Measurements from ENCODE around the gene TTC32.

The TTC32 gene

GRCh38 chr2:19854596-19855541 is 46.9 kb downstream of the TTC32 start:
- DNase-seq = no peak

GRCh38 chr2:19851116-19851695 is 50.6 kb downstream of the TTC32 start:
- DNase-seq = no peak

- no peak for DNase-seq
These were observed 51.4 kb downstream of the TTC32 start for GRCh38 chr2:19850056-19851050.

GRCh38 chr2:19848952-19849351 is 52.8 kb downstream of the TTC32 start:
- DNase-seq = no peak

GRCh38 chr2:19848029-19848750 is 53.6 kb downstream of the TTC32 start:
- no peak for DNase-seq

- no peak for DNase-seq
These were observed 54.3 kb downstream of the TTC32 start for GRCh38 chr2:19847486-19847885.
